ENCODE measurements around the gene GORASP2. TPM values are rescaled to one million over a fixed set of nuclear protein-coding genes. Genes with fewer than 3 reads are reported as not detected.

Gene GORASP2
- total RNA-seq, 4 donors from 2014 or later = 36.1 to 48.2 (median 42.0) TPM

- H3K4me3 ChIP-seq = no peak overlapping the region
- H3K4me1 ChIP-seq = no peaks in the 10 kb centered on the region
- no peak for ATAC-seq
- no peaks in the 10 kb centered on the region for H3K27me3 ChIP-seq
- TF ChIP-seq POLR2A (IDR thresholded peaks at IDR 0.05) (no peak), CTCF (IDR thresholded peaks at IDR 0.05) (no peak), POLR2AphosphoS5 (IDR thresholded peaks at IDR 0.05) (no peak), EP300 (IDR thresholded peaks at IDR 0.05) (no peak)
- WGBS, 2 donors (ENCODE audit: low coverage in 1 of 2) = 87 to 91% methylated on average over 5 of the region's 5 CpGs
- no peak overlapping the region for H3K27ac ChIP-seq
- H3K9me3 ChIP-seq = no peaks in the 10 kb centered on the region
- peaks cover 0 to 77% of the 10 kb centered on the region in 2 donors for H3K36me3 ChIP-seq
These were observed 69.0 kb downstream of the GORASP2 start for GRCh38 chr2:170997893-170998597.

GRCh38 chr2:170999654-171000053, 70.6 kb downstream of the GORASP2 start:
- TF ChIP-seq CTCF (IDR thresholded peaks at IDR 0.05) (no peak), POLR2AphosphoS5 (IDR thresholded peaks at IDR 0.05) (no peak), EP300 (IDR thresholded peaks at IDR 0.05) (no peak), POLR2A (IDR thresholded peaks at IDR 0.05) (no peak)
- peaks cover 0 to 72% of the 10 kb centered on the region in 2 donors for H3K36me3 ChIP-seq
- H3K27ac ChIP-seq = no peak overlapping the region
- no peaks in the 10 kb centered on the region for H3K9me3 ChIP-seq
- no peak overlapping the region for H3K4me3 ChIP-seq
- 88 to 93% methylated on average over 3 to 6 of the region's 6 CpGs for WGBS, 2 donors (ENCODE audit: low coverage in 1 of 2)
- no peaks in the 10 kb centered on the region for H3K4me1 ChIP-seq
- no peaks in the 10 kb centered on the region for H3K27me3 ChIP-seq
- no peak for ATAC-seq

GRCh38 chr2:171004363-171004762, 75.3 kb downstream of the GORASP2 start:
- Histone ChIP-seq H3K4me1 (no peaks in the 10 kb centered on the region), H3K9me3 (no peaks in the 10 kb centered on the region), H3K36me3 (peaks cover 10 to 69% of the 10 kb centered on the region in 2 donors), H3K27ac (no peak overlapping the region), H3K27me3 (no peaks in the 10 kb centered on the region), H3K4me3 (no peak overlapping the region)
- TF ChIP-seq POLR2A (IDR thresholded peaks at IDR 0.05) (no peak), CTCF (IDR thresholded peaks at IDR 0.05) (no peak), POLR2AphosphoS5 (IDR thresholded peaks at IDR 0.05) (no peak), EP300 (IDR thresholded peaks at IDR 0.05) (no peak)
- ATAC-seq = no peak
- 71 to 80% methylated on average over 2 of the region's 2 CpGs for WGBS, 2 donors (ENCODE audit: low coverage in 1 of 2)

- ATAC-seq = no peak
- Histone ChIP-seq H3K27me3 (no peaks in the 10 kb centered on the region), H3K9me3 (no peaks in the 10 kb centered on the region), H3K4me1 (no peaks in the 10 kb centered on the region), H3K27ac (no peak overlapping the region), H3K36me3 (peaks cover 10 to 69% of the 10 kb centered on the region in 2 donors), H3K4me3 (no peak overlapping the region)
- 89 to 96% methylated on average over 2 of the region's 2 CpGs for WGBS, 2 donors (ENCODE audit: low coverage in 1 of 2)
- TF ChIP-seq EP300 (IDR thresholded peaks at IDR 0.05) (no peak), CTCF (IDR thresholded peaks at IDR 0.05) (no peak), POLR2A (IDR thresholded peaks at IDR 0.05) (no peak), POLR2AphosphoS5 (IDR thresholded peaks at IDR 0.05) (no peak)
These were observed 75.8 kb downstream of the GORASP2 start for GRCh38 chr2:171004833-171005232.

- H3K36me3 ChIP-seq = peaks cover 10 to 67% of the 10 kb centered on the region in 2 donors
- H3K27ac ChIP-seq = no peak overlapping the region
- 41 to 69% methylated on average over 2 of the region's 2 CpGs for WGBS, 2 donors (ENCODE audit: low coverage in 1 of 2)
- no peaks in the 10 kb centered on the region for H3K9me3 ChIP-seq
- no peak overlapping the region for H3K4me3 ChIP-seq
- H3K4me1 ChIP-seq = no peaks in the 10 kb centered on the region
- no peaks in the 10 kb centered on the region for H3K27me3 ChIP-seq
- ATAC-seq = no peak
- TF ChIP-seq EP300 (IDR thresholded peaks at IDR 0.05) = no peak
- no peak for TF ChIP-seq POLR2AphosphoS5 (IDR thresholded peaks at IDR 0.05)
These were observed 79.6 kb downstream of the GORASP2 start for GRCh38 chr2:171008550-171009205.
